K562 (cell line): ENCODE measurements around the gene CLCNKB. TPM values are rescaled to one million over a fixed set of nuclear protein-coding genes. Genes with fewer than 3 reads are reported as not detected.

ENCODE experiments used
- ETV5 ChIP-seq: sonication (generic); formaldehyde crosslinking; IDR thresholded peaks from 2 replicates; pipeline ENCODE4 v1.4.0; 2020; ENCODE audit warnings: low read depth, mild to moderate bottlenecking, missing genetic modification reagents
- PHF8 ChIP-seq: fragments of 200-600 bp; sonication (generic); IDR thresholded peaks from 2 replicates; pipeline ENCODE4 v1.6.1; 2012; ENCODE audit warnings: mixed run types, mild to moderate bottlenecking, inconsistent platforms, low read length, moderate library complexity, borderline replicate concordance
- PPARD ChIP-seq: fragments of 250-450 bp; sonication (Bioruptor Pico); IDR thresholded peaks from 2 replicates; pipeline ENCODE4 v1.8.0; 2022; ENCODE audit warnings: inconsistent platforms, mild to moderate bottlenecking, moderate library complexity
- SMARCE1 ChIP-seq: fragments of 450-650 bp; IDR thresholded peaks from 2 replicates; pipeline ENCODE4 v1.7.1; 2016; ENCODE audit warnings: mild to moderate bottlenecking
- TEAD1 ChIP-seq, 2 experiments: fragments of 450-650 bp in 1 of 2; sonication (generic) in 1 of 2; formaldehyde crosslinking; IDR thresholded peaks; 2 replicates each; pipeline versions ENCODE4 v1.4.0 to v1.8.0; 2020 to 2022; ENCODE audit warnings: mild to moderate bottlenecking in 2 of 2, missing genetic modification reagents in 1 of 2
- UBTF ChIP-seq, 2 experiments: IDR thresholded peaks; 2 replicates each; pipeline ENCODE4 v1.6.1; 2012; ENCODE audit warnings: improper control_type of control experiment in 2 of 2, low read depth in 2 of 2, low read length in 2 of 2, borderline replicate concordance in 1 of 2
- VEZF1 ChIP-seq: fragments of 200-800 bp; sonication (Bioruptor generic); IDR thresholded peaks from 2 replicates; pipeline ENCODE4 v1.6.1; 2017; ENCODE audit warnings: missing genetic modification characterization, missing compliant biosample characterization
- ZBTB9 ChIP-seq: fragments of 450-650 bp; formaldehyde crosslinking; IDR thresholded peaks from 2 replicates; pipeline ENCODE4 v1.4.0; 2020; ENCODE audit warnings: mild to moderate bottlenecking, moderate library complexity
- ZEB2 ChIP-seq: fragments of 450-650 bp; IDR thresholded peaks from 2 replicates; pipeline ENCODE4 v1.6.1; 2016
- ZNF512 ChIP-seq: IDR thresholded peaks from 2 replicates; pipeline ENCODE4 v1.6.1; 2016; ENCODE audit warnings: missing genetic modification characterization, missing compliant biosample characterization
- ZNF592 ChIP-seq: fragments of 450-650 bp; IDR thresholded peaks from 2 replicates; pipeline ENCODE4 v1.6.1; 2017; ENCODE audit warnings: antibody characterized with exemption, mild to moderate bottlenecking
- ZNF717 ChIP-seq: fragments of 250-450 bp; sonication (Bioruptor Pico); IDR thresholded peaks from 2 replicates; pipeline ENCODE4 v1.5.0; 2021
- polyA plus RNA-seq, 8 experiments: library from polyadenylated mRNA; depleted of rRNA in 4 of 8; stranded (reverse) in 5 of 8; unstranded in 3 of 8; fragments of >200 nt; fragmentation: Nextera tagmentation in 2 of 8; fragmentation: Illumina TruSeq in 1 of 8; extraction: Ambion mirVana in 2 of 8; extraction: Trizol in 1 of 8; gene quantifications; 2 replicates each; pipeline versions ENCODE4 v1.2.1 to v1.2.3, GENCODE V29; 2011 to 2014; ENCODE audit warnings: inconsistent platforms in 1 of 8, missing spikeins in 1 of 8
- total RNA-seq, 7 experiments: library from RNA; depleted of rRNA in 6 of 7; stranded (reverse); fragments of >200 nt in 6 of 7; fragmentation: Illumina TruSeq in 2 of 7; extraction: Trizol in 2 of 7; gene quantifications; 2 replicates each; pipeline versions ENCODE4 v1.2.1 to v1.2.3, GENCODE V29; 2011 to 2021; ENCODE audit warnings: low replicate concordance in 1 of 7

The CLCNKB gene
- total and polyA plus RNA-seq, 9 of the 15 experiments (the other 6 are each of a cell fraction or from before 2014, with no cell fraction given), result 0.08 to 1.7 (median 0.64) TPM

GRCh38 chr1:16048573-16049189 lies 5.1 kb downstream of the CLCNKB start (continued):
- TF ChIP-seq UBTF (IDR thresholded peaks at IDR 0.05; ENCODE audit: borderline replicate concordance in 1 of 2, low read depth in 2 of 2, low read length in 2 of 2) (0 out of 4 replicates have a peak, but pooled peaks of 1 of the 2 experiments have one; percentile 52), ZNF512 (tag) (no peak), ZNF717 (CRISPR knock-in tag) (no peak), ZNF592 (0 out of 2 replicates have a peak, but pooled peaks have one; percentile 17), ZEB2 (peak; percentile 66; the same call in 1 of the 2 replicates), SMARCE1 (peak; percentile 44; the same call in 1 of the 2 replicates), TEAD1 (CRISPR knock-in tag; IDR thresholded peaks at IDR 0.05) (peak; percentile 84 to 99), ETV5 (CRISPR knock-in tag) (no peak), PPARD (CRISPR knock-in tag) (no peak), ZBTB9 (CRISPR knock-in tag) (peak; percentile 75; the same call in 1 of the 2 replicates), VEZF1 (peak; percentile 94), PHF8 (peak; percentile 36; the same call in 1 of the 2 replicates)
